A673 (cell line): ENCODE data around the gene ADGB. TPM values are rescaled to one million over a fixed set of nuclear protein-coding genes. Genes with fewer than 3 reads are reported as not detected.

ENCODE experiments used
- BruUV-seq: library from RNA; stranded (reverse); fragments of 400-500 nt; replicated peaks from 2 replicates; lab custom pipeline; 2021; lab: Mats Ljungman, UMichigan
- CTCF ChIA-PET: fragments of 300-600 bp; sonication (Branson Sonifier 250); formaldehyde crosslinking; loops from one replicate; lab custom pipeline; 2022; ENCODE audit warnings: antibody characterized with exemption; lab: Charles Lee
- POLR2A ChIA-PET: fragments of 300-600 bp; sonication (Branson Sonifier 250); formaldehyde crosslinking; loops from one replicate; lab custom pipeline; 2022; ENCODE audit warnings: antibody characterized with exemption; ENCODE audit not compliant: low non-redundant PET; lab: Charles Lee
- DNase-seq: peaks from one replicate; pipeline ENCODE4 v3.0.0-alpha.2; 2015; ENCODE audit warnings: low spot score
- H3K27ac ChIP-seq: fragments of 200-600 bp; sonication (generic); 2 replicates; pipeline ENCODE4 v1.5.1; 2016; ENCODE audit warnings: mixed run types, low read depth, mild to moderate bottlenecking, mixed read lengths, antibody characterized with exemption, low read length; ENCODE audit not compliant: poor library complexity, severe bottlenecking
- H3K27me3 ChIP-seq: fragments of 200-600 bp; sonication (generic); replicated peaks from 2 replicates; pipeline ENCODE4 v1.6.1; 2017; ENCODE audit warnings: mixed run types, low read depth, mild to moderate bottlenecking, mixed read lengths, antibody characterized with exemption, low read length; ENCODE audit not compliant: insufficient read depth, poor library complexity
- H3K36me3 ChIP-seq: fragments of 200-600 bp; sonication (generic); 2 replicates; pipeline ENCODE4 v1.6.1; 2016; ENCODE audit warnings: mixed run types, mild to moderate bottlenecking, mixed read lengths, antibody characterized with exemption, low read length; ENCODE audit not compliant: insufficient read depth, poor library complexity, severe bottlenecking
- H3K4me1 ChIP-seq: fragments of 200-600 bp; sonication (generic); 2 replicates; pipeline ENCODE4 v1.6.1; 2017; ENCODE audit warnings: mixed run types, mild to moderate bottlenecking, mixed read lengths, antibody characterized with exemption, low read length; ENCODE audit not compliant: insufficient read depth, poor library complexity, severe bottlenecking
- H3K4me3 ChIP-seq: fragments of 200-600 bp; sonication (generic); 2 replicates; pipeline ENCODE4 v1.5.1; 2016; ENCODE audit warnings: low read depth, mixed run types, mild to moderate bottlenecking, mixed read lengths, low read length; ENCODE audit not compliant: poor library complexity, severe bottlenecking
- H3K9me3 ChIP-seq: fragments of 200-600 bp; sonication (generic); 2 replicates; pipeline ENCODE4 v1.6.1; 2016; ENCODE audit warnings: mixed run types, low read depth, mild to moderate bottlenecking, mixed read lengths, antibody characterized with exemption, low read length; ENCODE audit not compliant: poor library complexity, severe bottlenecking
- CTCF ChIP-seq: fragments of 300-800, 200-600 bp; sonication (generic); conservative IDR thresholded peaks from 2 replicates; pipeline ENCODE4 v1.5.1; 2017; ENCODE audit warnings: low read depth, mild to moderate bottlenecking, antibody characterized with exemption, low read length, moderate library complexity, mixed read lengths
- EZH2 ChIP-seq: fragments of 200-600 bp; sonication (generic); IDR thresholded peaks from 2 replicates; pipeline ENCODE4 v1.6.1; 2017; ENCODE audit warnings: borderline replicate concordance, low read depth, mild to moderate bottlenecking, mixed read lengths, antibody characterized with exemption, low read length; ENCODE audit not compliant: poor library complexity, severe bottlenecking
- intact Hi-C: fragments of 100-400 bp; cut with micrococcal nuclease; formaldehyde crosslinking; loops from one replicate; pipeline ENCODE4 v1.10.0; 2022; ENCODE audit not compliant: unreplicated experiment
- total RNA-seq: library from RNA; stranded (reverse); gene quantifications from 2 replicates; pipeline ENCODE4 v1.2.3, GENCODE V29; 2021

The ADGB gene
- total RNA-seq, 1 experiment from 2014 or later: not detected

DNA sequence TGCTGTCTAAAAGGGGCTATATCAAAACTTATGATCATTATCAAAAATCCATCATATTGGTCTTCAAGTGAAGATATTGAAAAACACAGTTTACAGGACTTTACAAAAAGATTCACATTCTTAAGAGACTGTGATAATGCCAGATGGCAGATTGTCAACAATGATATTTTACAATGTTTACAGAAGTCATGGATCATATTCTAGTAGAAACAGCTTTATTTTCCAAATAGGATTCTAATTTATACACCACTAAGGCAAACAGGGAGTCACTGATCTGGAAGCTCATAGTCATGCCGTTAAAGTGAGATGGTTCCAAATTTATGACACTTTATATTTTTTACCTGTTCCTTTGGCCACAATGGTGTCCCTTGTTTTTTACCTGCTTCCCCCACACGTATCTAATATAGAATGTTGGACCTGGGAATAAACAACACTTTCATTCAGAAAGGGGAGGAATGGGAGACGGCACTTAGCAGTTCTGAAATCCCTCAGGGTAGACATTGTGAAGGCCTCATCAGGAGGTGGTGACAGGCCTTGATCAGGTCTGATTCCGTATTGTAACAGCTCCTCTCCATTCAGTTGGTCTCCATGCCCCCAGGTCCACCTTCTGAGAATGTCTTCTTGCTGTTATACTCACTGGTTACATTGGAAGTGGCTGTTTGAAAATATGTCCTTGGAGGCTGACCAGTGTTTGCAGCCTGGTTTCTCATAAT, 228.6 kb downstream of the ADGB start:
- no peaks in the 10 kb centered on the region for H3K4me1 ChIP-seq
- ChIA-PET POLR2A (no interaction called here), CTCF (no interaction called here)
- TF ChIP-seq EZH2 (no peak), CTCF (no peak)
- no peak overlapping the region for H3K27ac ChIP-seq
- no peak overlapping the region for H3K4me3 ChIP-seq
- no peaks in the 10 kb centered on the region for H3K36me3 ChIP-seq
- no TSS peak for BruUV-seq
- no peaks in the 10 kb centered on the region for H3K9me3 ChIP-seq
- intact Hi-C loops: no loop called here
- H3K27me3 ChIP-seq: no peaks in the 10 kb centered on the region
- DNase-seq: no peak

GRCh38 chr6:146829792-146830565, 231.2 kb downstream of the ADGB start:
- no peaks in the 10 kb centered on the region for H3K36me3 ChIP-seq
- ChIA-PET CTCF (no interaction called here), POLR2A (no interaction called here)
- no peaks in the 10 kb centered on the region for H3K27me3 ChIP-seq
- no TSS peak for BruUV-seq
- TF ChIP-seq EZH2 (no peak), CTCF (no peak)
- H3K9me3 ChIP-seq: no peaks in the 10 kb centered on the region
- intact Hi-C loops: no loop called here
- no peak for DNase-seq
- no peak overlapping the region for H3K27ac ChIP-seq
- H3K4me1 ChIP-seq: no peaks in the 10 kb centered on the region
- no peak overlapping the region for H3K4me3 ChIP-seq

GRCh38 chr6:146833157-146833556, 234.4 kb downstream of the ADGB start:
- ChIA-PET POLR2A (no interaction called here), CTCF (no interaction called here)
- Histone ChIP-seq H3K4me3 (no peak overlapping the region), H3K9me3 (no peaks in the 10 kb centered on the region), H3K27me3 (no peaks in the 10 kb centered on the region), H3K36me3 (no peaks in the 10 kb centered on the region), H3K4me1 (no peaks in the 10 kb centered on the region), H3K27ac (no peak overlapping the region)
- no peak for DNase-seq
- intact Hi-C loops: no loop called here
- TF ChIP-seq EZH2: no peak
- TF ChIP-seq CTCF: no peak
- BruUV-seq: no TSS peak
